Measurements from ENCODE around the gene AGAP5. TPM values are rescaled to one million over a fixed set of nuclear protein-coding genes. Genes with fewer than 3 reads are reported as not detected.
A peak's percentile ranks its signal among the peaks of the same experiment; 100 is the strongest.

AGAP5 gene
- total and polyA plus RNA-seq, 9 of the 15 experiments (the other 6 are each of a cell fraction or from before 2014, with no cell fraction given) = 0.32 to 7.5 (median 5.3) TPM

DNA sequence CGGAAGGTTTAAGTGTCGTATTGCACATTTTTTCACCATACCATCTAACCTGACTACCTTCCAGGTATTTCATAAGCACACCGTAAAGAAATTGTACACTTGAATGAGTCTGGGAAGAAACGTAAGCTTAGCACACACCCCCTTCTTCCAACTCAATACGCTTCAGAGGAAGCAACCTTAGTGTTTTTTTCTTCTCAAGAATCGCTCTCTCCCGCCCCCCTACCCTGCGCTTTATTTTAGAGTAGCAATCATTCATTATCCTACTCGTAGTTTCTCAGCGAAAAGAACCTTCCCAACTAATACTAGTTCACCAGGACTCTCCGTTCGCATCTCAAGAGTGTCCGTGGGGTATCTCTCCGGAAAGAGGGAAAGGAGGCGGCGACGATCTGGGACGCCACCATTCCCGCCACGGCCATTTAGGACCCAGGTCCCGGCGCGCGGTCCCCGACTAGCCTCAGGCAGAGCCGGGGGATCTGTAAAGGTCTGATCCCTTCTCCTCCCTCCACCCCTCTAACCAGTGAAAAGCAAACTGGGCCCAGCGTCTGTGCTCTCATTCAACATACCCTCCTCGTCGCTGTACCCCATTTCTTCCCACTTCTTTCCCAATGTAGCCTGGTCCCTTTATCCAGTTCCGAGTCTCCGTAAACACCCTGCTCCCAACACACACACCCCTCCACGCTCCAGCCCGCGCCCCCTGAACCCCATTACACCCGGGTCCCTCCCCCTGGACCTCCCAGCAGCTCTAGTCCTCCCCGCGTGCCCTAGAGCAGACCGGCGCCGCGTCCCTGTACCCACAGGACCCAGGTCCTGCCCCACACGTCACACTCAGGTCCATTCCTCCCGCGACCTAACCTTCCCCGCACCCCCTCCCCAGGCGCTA lies 72.7 kb downstream of the AGAP5 start (continued):
- TF ChIP-seq, protein P1, sequence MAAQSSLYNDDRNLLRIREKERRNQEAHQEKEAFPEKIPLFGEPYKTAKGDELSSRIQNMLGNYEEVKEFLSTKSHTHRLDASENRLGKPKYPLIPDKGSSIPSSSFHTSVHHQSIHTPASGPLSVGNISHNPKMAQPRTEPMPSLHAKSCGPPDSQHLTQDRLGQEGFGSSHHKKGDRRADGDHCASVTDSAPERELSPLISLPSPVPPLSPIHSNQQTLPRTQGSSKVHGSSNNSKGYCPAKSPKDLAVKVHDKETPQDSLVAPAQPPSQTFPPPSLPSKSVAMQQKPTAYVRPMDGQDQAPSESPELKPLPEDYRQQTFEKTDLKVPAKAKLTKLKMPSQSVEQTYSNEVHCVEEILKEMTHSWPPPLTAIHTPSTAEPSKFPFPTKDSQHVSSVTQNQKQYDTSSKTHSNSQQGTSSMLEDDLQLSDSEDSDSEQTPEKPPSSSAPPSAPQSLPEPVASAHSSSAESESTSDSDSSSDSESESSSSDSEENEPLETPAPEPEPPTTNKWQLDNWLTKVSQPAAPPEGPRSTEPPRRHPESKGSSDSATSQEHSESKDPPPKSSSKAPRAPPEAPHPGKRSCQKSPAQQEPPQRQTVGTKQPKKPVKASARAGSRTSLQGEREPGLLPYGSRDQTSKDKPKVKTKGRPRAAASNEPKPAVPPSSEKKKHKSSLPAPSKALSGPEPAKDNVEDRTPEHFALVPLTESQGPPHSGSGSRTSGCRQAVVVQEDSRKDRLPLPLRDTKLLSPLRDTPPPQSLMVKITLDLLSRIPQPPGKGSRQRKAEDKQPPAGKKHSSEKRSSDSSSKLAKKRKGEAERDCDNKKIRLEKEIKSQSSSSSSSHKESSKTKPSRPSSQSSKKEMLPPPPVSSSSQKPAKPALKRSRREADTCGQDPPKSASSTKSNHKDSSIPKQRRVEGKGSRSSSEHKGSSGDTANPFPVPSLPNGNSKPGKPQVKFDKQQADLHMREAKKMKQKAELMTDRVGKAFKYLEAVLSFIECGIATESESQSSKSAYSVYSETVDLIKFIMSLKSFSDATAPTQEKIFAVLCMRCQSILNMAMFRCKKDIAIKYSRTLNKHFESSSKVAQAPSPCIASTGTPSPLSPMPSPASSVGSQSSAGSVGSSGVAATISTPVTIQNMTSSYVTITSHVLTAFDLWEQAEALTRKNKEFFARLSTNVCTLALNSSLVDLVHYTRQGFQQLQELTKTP (IDR thresholded peaks at IDR 0.05; ENCODE audit: low read depth in 1 of 2, partially characterized antibody in 2 of 2) = peak; percentile 13 to 34
- peak; percentile 61; the same call in 1 of the 2 replicates for TF ChIP-seq MTA3 (IDR thresholded peaks at IDR 0.05; ENCODE audit: borderline replicate concordance)
- TF ChIP-seq TAF7 (tag; IDR thresholded peaks at IDR 0.05) = peak; percentile 44; the same call in 1 of the 2 replicates
- TF ChIP-seq, protein P2, sequence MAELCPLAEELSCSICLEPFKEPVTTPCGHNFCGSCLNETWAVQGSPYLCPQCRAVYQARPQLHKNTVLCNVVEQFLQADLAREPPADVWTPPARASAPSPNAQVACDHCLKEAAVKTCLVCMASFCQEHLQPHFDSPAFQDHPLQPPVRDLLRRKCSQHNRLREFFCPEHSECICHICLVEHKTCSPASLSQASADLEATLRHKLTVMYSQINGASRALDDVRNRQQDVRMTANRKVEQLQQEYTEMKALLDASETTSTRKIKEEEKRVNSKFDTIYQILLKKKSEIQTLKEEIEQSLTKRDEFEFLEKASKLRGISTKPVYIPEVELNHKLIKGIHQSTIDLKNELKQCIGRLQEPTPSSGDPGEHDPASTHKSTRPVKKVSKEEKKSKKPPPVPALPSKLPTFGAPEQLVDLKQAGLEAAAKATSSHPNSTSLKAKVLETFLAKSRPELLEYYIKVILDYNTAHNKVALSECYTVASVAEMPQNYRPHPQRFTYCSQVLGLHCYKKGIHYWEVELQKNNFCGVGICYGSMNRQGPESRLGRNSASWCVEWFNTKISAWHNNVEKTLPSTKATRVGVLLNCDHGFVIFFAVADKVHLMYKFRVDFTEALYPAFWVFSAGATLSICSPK (IDR thresholded peaks at IDR 0.05; ENCODE audit: borderline replicate concordance) = peak; percentile 64; the same call in 1 of the 2 replicates
- TF ChIP-seq, protein P3, sequence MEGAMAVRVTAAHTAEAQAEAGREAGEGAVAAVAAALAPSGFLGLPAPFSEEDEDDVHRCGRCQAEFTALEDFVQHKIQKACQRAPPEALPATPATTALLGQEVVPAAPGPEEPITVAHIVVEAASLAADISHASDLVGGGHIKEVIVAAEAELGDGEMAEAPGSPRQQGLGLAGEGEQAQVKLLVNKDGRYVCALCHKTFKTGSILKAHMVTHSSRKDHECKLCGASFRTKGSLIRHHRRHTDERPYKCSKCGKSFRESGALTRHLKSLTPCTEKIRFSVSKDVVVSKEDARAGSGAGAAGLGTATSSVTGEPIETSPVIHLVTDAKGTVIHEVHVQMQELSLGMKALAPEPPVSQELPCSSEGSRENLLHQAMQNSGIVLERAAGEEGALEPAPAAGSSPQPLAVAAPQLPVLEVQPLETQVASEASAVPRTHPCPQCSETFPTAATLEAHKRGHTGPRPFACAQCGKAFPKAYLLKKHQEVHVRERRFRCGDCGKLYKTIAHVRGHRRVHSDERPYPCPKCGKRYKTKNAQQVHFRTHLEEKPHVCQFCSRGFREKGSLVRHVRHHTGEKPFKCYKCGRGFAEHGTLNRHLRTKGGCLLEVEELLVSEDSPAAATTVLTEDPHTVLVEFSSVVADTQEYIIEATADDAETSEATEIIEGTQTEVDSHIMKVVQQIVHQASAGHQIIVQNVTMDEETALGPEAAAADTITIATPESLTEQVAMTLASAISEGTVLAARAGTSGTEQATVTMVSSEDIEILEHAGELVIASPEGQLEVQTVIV (CRISPR knock-in tag; IDR thresholded peaks at IDR 0.05; ENCODE audit: borderline replicate concordance) = no peak
- TF ChIP-seq, protein P4, sequence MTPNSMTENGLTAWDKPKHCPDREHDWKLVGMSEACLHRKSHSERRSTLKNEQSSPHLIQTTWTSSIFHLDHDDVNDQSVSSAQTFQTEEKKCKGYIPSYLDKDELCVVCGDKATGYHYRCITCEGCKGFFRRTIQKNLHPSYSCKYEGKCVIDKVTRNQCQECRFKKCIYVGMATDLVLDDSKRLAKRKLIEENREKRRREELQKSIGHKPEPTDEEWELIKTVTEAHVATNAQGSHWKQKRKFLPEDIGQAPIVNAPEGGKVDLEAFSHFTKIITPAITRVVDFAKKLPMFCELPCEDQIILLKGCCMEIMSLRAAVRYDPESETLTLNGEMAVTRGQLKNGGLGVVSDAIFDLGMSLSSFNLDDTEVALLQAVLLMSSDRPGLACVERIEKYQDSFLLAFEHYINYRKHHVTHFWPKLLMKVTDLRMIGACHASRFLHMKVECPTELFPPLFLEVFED (CRISPR knock-in tag; conservative IDR thresholded peaks at IDR 0.05) = 0 out of 2 replicates have a peak, but pooled peaks have one; percentile 73
- TF ChIP-seq THRAP3 (IDR thresholded peaks at IDR 0.05; ENCODE audit: borderline replicate concordance) = 0 out of 2 replicates have a peak, but pooled peaks have one; percentile 41
- peak in 2 of 3 experiments; percentile 50 to 84 for TF ChIP-seq YY1 (IDR thresholded peaks at IDR 0.05; ENCODE audit: borderline replicate concordance in 1 of 3, control insufficient read depth in 1 of 3, extremely low read depth in 1 of 3, insufficient read depth in 3 of 3, insufficient read length in 1 of 3, insufficient replicate concordance in 2 of 3, low read depth in 1 of 3, low read length in 2 of 3)
- peak; percentile 50; the same call in 1 of the 2 replicates for TF ChIP-seq ZNF384 (IDR thresholded peaks at IDR 0.05; ENCODE audit: low read depth, low read length)
- TF ChIP-seq SIRT6 (IDR thresholded peaks at IDR 0.05; ENCODE audit: low read depth, low read length) = no peak
- peak; percentile 50; the same call in 1 of the 2 replicates for TF ChIP-seq ZBTB7A (IDR thresholded peaks at IDR 0.05; ENCODE audit: borderline replicate concordance, control insufficient read depth, low read depth, low read length)
- no peak for TF ChIP-seq NFYB (IDR thresholded peaks at IDR 0.05; ENCODE audit: extremely low read depth, insufficient read length)
- peak; percentile 79; the same call in 1 of the 2 replicates for TF ChIP-seq OTX1 (CRISPR knock-in tag; IDR thresholded peaks at IDR 0.05)
